Measurements from ENCODE around the gene CD164L2. TPM values are rescaled to one million over a fixed set of nuclear protein-coding genes. Genes with fewer than 3 reads are reported as not detected.
"Not testable (repeated sequence)": the region's sequence is repeated elsewhere in the genome, so short reads cannot be mapped to it uniquely, and the experiment has no call there.

Gene CD164L2
- not detected for total RNA-seq
- long read RNA-seq: 0 reads

DNA sequence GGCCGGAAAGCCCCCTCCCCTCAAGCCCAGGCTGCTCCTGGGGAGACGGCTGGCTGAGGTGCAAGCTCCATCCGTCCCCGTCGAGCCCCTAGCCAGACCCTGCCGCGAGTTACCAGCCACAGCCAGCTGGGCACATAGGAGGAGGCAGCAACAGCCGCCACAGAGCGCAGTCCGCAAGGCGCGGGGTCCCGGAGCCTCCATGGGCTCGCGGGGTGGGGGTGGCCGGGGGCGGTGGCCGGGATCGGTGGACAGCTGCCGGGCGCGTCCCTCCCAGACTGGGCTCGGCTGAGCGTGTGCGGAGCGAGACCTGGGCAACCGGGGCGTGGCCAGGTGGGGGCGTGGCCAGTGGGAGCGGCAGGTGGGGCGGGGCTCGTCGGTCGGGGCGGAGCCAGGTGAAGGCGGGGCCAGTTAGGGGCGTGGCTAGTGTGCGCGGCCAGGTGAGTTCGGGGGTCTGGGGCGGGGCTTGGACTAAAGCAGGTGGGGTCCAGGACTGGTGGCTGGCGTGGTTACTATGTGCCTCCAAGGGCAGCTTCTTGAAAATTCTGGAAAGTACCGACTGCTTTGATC is at the start of gene CD164L2:
Gene CD164L2 (minus strand): TSS at position 295 of the 567 bp plus-strand sequence. CDS start 94 bp downstream, at position 201.
- DNase-seq (ENCODE audit: low spot score): no peak

DNA sequence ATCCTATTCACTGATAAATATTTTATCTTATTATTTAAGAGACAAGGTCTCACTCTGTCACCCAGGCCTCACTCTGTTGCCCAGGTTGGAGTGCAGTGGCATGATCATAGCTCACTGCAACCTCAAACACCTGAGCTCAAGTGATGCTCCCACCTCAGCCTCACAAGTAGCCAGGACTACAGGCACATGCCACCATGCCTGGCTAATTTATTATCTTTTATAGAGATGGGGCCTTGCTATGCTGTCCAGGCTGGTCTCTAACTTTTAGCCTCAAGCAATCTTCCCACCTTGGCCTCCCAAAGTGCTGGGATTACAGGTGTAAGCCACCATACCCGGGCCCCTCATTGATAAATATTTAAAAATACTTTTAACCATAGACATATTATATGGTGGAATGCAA is 49.6 kb upstream of the CD164L2 start:
- DNase-seq (ENCODE audit: low spot score): not testable (repeated sequence)

GRCh38 chr1:27431601-27431940 is 48.4 kb upstream of the CD164L2 start:
- DNase-seq (ENCODE audit: low spot score): no peak

GRCh38 chr1:27430903-27431600 is 47.9 kb upstream of the CD164L2 start:
- DNase-seq (ENCODE audit: low spot score): no peak

DNA sequence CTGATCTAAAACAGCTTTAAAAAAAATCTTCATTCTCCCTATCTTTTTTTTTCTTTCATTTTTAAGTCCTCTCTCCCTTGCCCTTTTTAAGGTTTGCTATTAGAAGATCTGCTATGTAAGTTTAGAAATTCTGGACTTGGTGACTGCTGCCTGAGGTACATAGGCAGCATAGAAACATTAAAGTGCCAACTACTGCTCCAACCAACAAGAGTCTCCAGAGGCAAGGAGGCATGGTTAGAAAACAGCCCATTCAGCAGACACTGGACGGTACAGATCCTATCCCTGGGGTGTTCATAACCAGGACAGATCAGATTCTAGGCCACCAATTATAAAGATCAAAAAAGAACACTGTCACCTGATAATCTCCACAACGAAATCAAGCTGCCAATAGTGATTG is 45.9 kb upstream of the CD164L2 start:
- DNase-seq (ENCODE audit: low spot score): no peak

DNA sequence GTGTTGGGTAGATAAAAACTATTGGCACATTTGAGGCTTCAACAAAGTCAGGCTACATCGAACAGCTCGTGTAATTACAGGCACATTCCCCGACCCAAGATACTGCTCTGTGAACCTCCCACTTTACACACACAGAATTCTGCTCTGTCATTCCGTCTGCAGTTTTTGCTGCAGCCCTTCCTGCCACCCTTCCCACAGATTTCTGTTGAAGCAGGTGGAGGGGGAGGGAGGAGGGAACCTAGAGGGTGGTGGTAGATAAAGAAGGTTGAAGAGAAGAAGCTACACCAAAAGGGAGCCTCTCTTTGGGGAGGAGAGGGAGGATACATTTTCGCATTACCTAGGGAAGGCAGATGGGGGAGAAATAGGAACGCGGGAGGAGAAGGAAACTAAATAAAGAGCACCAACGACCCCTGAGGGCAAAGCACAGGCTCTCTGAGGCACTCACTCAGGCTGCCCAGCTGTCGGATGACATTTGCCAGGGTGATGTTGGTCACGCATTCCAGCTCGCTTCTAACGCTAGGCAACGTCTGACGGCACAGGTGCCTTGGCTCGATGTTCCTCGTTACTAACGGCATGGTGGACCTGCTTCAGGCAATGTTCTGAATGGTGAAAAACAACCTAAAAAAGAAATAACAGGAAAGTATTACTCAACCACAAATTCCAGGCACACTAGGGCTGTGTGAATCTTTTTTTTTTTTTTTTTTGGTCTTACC is 45.3 kb upstream of the CD164L2 start:
- DNase-seq (ENCODE audit: low spot score): no peak

DNA sequence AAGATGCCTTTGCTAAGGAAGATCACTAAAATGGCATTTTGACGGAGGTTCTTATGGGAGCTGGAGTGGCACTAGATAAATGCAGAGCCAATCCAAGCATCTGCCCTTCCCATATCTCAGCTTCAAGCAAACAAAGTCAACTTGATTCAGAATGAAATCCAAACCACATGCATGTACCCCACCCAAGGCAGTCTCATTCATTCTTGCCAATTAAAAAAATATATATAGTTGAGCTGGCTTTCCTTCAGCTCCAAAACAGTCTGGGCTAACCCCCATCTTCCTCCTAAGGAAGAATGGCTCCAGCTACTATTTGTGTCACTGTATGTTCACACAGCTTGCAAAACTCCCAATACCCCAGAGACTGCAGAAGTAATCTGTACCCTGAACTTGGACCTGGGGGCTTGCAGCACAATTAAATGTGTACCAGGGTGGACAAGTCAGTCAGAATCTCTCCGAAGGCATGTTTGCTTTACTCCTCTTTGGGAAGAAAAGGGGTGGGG is 44.7 kb upstream of the CD164L2 start:
- DNase-seq (ENCODE audit: low spot score): no peak

- DNase-seq (ENCODE audit: low spot score): no peak
Observed at GRCh38 chr1:27427329-27427728, 44.2 kb upstream of the CD164L2 start.

- no peak for DNase-seq (ENCODE audit: low spot score)
Observed at GRCh38 chr1:27423709-27424108, 40.6 kb upstream of the CD164L2 start.

- peak; percentile 85 for DNase-seq (ENCODE audit: low spot score)
Observed at GRCh38 chr1:27418326-27419185, 35.4 kb upstream of the CD164L2 start.

DNA sequence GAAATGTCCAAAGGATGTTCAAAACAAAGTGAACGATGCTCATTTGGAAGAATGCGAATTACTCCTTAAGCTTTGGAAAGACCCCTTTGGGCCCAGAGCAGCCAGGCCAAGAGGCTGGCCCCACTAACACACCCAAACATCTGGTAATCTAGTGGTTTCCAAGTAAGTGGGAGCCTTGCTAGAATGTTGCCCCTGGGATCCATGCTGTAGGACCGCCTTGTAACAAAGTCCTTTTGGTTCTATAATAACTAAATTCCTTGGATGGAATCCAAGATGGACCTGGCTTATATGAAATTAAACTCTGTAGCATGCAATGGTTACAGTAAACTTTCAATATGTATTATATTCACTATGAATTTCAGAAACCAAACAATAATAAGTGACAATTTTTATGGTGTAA is 34.6 kb upstream of the CD164L2 start:
- DNase-seq (ENCODE audit: low spot score): no peak

DNA sequence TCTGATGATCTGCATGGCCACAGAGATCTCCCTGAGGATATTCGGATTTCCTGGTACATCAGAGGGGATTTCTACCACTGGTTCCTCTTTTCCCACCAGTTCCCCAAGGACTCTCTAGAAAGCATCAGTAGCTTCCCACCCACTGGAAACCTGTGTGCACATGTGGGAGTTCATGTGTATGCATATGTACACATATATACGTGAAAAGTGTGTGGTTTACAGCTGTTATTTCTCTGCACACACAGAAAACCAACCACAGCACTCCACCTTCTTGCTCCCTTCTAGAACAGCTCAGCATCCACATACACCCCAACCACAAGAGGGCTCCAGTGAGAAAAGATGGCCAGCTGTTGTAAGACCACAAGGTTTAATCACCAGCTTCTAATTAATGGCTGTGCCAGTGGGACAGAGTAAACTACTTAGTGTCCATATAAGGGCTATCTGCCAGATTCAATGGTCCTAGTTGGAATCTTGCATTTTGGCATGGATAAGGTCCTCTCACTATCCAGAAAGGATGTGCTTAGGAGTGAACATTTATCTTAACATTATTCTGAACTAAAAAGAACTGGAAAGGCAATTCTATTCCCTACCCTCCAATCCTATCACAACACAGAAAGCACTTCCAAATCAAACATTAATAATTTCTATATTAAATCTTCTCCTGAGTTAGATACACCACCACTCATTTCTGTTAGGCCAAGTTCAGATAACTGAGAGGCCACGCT is 33.4 kb upstream of the CD164L2 start:
- DNase-seq (ENCODE audit: low spot score): no peak

- DNase-seq (ENCODE audit: low spot score): no peak
Observed at GRCh38 chr1:27414091-27414490, 31.0 kb upstream of the CD164L2 start.

DNA sequence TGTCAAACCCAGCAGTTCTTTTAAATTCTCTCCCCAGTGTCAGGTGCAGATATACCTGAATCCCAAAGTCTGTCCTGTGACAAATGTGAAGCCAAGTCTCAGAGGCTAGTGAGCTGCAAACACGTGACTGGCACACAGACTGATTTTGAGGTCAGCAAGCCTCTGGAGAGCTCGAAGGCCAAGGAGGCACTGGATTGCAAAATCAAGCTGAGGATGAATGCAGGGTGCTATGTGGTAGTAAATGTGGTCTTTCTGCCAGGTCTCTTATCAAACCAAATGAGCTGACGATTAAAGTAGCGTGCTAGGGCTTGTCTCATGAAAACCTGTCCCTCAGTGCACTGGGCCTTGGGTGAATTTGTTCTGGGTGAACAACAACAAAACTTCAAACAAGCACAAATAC is 29.9 kb upstream of the CD164L2 start:
- no peak for DNase-seq (ENCODE audit: low spot score)

DNA sequence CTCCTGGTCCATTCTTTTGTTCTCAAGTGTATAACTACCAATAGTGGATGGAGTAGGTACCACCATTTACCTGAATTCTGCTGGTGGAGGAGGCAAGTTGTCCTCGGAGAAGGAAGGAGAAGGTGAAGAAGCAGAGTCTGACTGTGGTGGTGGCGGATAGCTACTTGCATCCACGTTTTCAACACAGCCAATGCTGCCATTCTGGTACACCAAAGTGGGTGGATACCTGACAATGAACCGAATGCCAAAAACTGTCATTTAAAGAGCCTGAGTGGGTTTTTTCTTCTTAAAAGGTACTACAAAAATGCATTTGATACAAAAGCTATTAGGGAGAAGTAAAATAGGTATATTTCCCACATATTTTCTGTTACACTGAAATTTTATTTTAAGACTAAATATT is 29.4 kb upstream of the CD164L2 start:
- DNase-seq (ENCODE audit: low spot score): no peak

- DNase-seq (ENCODE audit: low spot score): no peak
Observed at GRCh38 chr1:27410709-27411108, 27.6 kb upstream of the CD164L2 start.

GRCh38 chr1:27409669-27410068 is 26.5 kb upstream of the CD164L2 start:
- DNase-seq (ENCODE audit: low spot score): no peak

- DNase-seq (ENCODE audit: low spot score): no peak
Observed at GRCh38 chr1:27408151-27408550, 25.0 kb upstream of the CD164L2 start.

GRCh38 chr1:27406791-27407190 is 23.7 kb upstream of the CD164L2 start:
- not testable (repeated sequence) for DNase-seq (ENCODE audit: low spot score)

DNA sequence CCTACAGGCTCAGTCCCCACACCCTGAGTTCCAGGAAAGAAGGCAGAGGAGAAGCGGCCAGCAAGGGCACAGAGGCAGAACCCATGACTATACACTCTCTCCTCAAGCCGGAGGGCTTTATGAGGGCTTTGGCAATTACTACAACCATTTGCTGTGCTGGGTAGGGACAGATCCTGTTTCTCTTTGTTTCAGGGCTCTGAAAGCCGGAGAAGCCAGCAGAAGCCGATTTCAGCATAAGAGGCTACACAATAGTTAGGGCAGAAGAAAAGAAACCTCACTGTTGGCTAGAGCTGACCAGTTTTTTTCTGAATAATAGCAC is 23.2 kb upstream of the CD164L2 start:
- no peak for DNase-seq (ENCODE audit: low spot score)
